HCT116 (cell line): ENCODE data around the gene GRHPR.
A peak's percentile ranks its signal among the peaks of the same experiment; 100 is the strongest.

ENCODE experiments used
- EZH2 ChIP-seq: fragments of 200-600 bp; sonication (generic); IDR thresholded peaks from 2 replicates; pipeline ENCODE4 v1.6.1; 2017; ENCODE audit warnings: antibody characterized with exemption, mixed run types
- EZH2phosphoT487 ChIP-seq: fragments of 200-600 bp; IDR thresholded peaks from 2 replicates; pipeline ENCODE4 v1.6.1; 2018; ENCODE audit warnings: antibody characterized with exemption, borderline replicate concordance
- POLR2A ChIP-seq: IDR thresholded peaks from 2 replicates; pipeline ENCODE4 v1.7.0; 2011; ENCODE audit warnings: borderline replicate concordance; ENCODE audit not compliant: insufficient read depth, insufficient read length; ENCODE audit errors: extremely low read depth
- POLR2AphosphoS5 ChIP-seq: IDR thresholded peaks from 2 replicates; pipeline ENCODE4 v1.6.1; 2011; ENCODE audit warnings: mild to moderate bottlenecking, low read depth, low read length, moderate library complexity
- RAD21 ChIP-seq: IDR thresholded peaks from 2 replicates; pipeline ENCODE4 v1.6.1; 2012; ENCODE audit warnings: low read depth, mild to moderate bottlenecking
- SIN3A ChIP-seq: IDR thresholded peaks from 2 replicates; pipeline ENCODE4 v1.6.1; 2012; ENCODE audit warnings: low read depth
- TCF7L2 ChIP-seq: IDR thresholded peaks from 2 replicates; pipeline ENCODE4 v1.7.0; 2011; ENCODE audit warnings: borderline replicate concordance, inconsistent platforms; ENCODE audit not compliant: insufficient read depth, insufficient read length; ENCODE audit errors: extremely low read depth
- YY1 ChIP-seq: IDR thresholded peaks from 2 replicates; pipeline ENCODE4 v1.6.1; 2011; ENCODE audit warnings: low read length, low read depth, moderate library complexity, mild to moderate bottlenecking; ENCODE audit not compliant: insufficient replicate concordance; ENCODE audit errors: extremely low read depth
- ZFX ChIP-seq: fragments of 450-650 bp; IDR thresholded peaks from 2 replicates; pipeline ENCODE4 v1.6.1; 2017
- ZNF274 ChIP-seq: fragments of 200-500 bp; sonication (Bioruptor generic); IDR thresholded peaks from 2 replicates; pipeline ENCODE4 v1.6.1; 2014; ENCODE audit warnings: mild to moderate bottlenecking, low read depth, low read length, inconsistent platforms
- TF ChIP-seq, protein P1 (sequence below), 3 experiments: fragments of 200-600 bp in 1 of 3; sonication (generic) in 1 of 3; IDR thresholded peaks in 2 of 3; conservative IDR thresholded peaks in 1 of 3; 2 replicates each; pipeline ENCODE4 v1.5.1; 2012 to 2017; ENCODE audit warnings: low read depth in 2 of 3, low read length in 2 of 3, antibody characterized with exemption in 1 of 3, borderline replicate concordance in 1 of 3, control low read depth in 1 of 3, mild to moderate bottlenecking in 1 of 3, mixed read lengths in 1 of 3, mixed run types in 1 of 3, moderate library complexity in 1 of 3; ENCODE audit not compliant: insufficient read depth in 1 of 3
- TF ChIP-seq, protein P2 (sequence below): IDR thresholded peaks from 2 replicates; pipeline ENCODE4 v1.6.1; 2012
- TF ChIP-seq, protein P3 (sequence below): IDR thresholded peaks from 2 replicates; pipeline ENCODE4 v1.6.1; 2012

DNA sequence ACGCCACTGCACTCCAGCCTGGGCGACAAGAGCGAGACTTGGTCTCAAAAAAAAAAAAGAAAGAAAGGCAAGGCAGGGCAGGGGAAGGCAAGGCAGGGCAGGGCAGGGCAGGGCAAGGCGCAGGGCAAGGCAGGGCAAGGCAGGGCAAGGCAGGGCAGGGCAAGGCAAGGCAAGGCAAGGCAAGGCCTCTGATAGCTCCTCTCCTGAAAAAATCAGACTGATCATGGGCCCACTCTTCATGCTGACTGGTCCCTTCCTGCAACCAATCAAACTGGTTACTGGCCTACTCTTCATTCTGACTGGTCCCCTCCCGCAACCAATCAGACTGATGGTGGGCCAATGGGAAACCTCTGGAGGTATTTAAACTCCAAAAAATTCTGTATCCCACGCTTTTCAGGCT lies 46.1 kb downstream of the GRHPR start:
- TF ChIP-seq POLR2A (no peak), RAD21 (no peak), EZH2 (no peak), ZNF274 (no peak), ZFX (0 out of 2 replicates have a peak, but pooled peaks have one; percentile 28), POLR2AphosphoS5 (peak; percentile 66), EZH2phosphoT487 (no peak), SIN3A (no peak), YY1 (no peak), TCF7L2 (no peak)
- TF ChIP-seq, protein P1, sequence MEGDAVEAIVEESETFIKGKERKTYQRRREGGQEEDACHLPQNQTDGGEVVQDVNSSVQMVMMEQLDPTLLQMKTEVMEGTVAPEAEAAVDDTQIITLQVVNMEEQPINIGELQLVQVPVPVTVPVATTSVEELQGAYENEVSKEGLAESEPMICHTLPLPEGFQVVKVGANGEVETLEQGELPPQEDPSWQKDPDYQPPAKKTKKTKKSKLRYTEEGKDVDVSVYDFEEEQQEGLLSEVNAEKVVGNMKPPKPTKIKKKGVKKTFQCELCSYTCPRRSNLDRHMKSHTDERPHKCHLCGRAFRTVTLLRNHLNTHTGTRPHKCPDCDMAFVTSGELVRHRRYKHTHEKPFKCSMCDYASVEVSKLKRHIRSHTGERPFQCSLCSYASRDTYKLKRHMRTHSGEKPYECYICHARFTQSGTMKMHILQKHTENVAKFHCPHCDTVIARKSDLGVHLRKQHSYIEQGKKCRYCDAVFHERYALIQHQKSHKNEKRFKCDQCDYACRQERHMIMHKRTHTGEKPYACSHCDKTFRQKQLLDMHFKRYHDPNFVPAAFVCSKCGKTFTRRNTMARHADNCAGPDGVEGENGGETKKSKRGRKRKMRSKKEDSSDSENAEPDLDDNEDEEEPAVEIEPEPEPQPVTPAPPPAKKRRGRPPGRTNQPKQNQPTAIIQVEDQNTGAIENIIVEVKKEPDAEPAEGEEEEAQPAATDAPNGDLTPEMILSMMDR (IDR thresholded peaks at IDR 0.05 in 2 of 3, conservative IDR thresholded peaks at IDR 0.05 in 1 of 3; ENCODE audit: borderline replicate concordance in 1 of 3, insufficient read depth in 1 of 3, low read depth in 2 of 3, low read length in 2 of 3): no peak
- TF ChIP-seq, protein P2, sequence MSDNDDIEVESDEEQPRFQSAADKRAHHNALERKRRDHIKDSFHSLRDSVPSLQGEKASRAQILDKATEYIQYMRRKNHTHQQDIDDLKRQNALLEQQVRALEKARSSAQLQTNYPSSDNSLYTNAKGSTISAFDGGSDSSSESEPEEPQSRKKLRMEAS: no peak
- TF ChIP-seq, protein P3, sequence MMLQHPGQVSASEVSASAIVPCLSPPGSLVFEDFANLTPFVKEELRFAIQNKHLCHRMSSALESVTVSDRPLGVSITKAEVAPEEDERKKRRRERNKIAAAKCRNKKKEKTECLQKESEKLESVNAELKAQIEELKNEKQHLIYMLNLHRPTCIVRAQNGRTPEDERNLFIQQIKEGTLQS: no peak
